Body of pancreas (tissue), 4 donors: ENCODE measurements around the gene ST7L. TPM values are rescaled to one million over a fixed set of nuclear protein-coding genes. Genes with fewer than 3 reads are reported as not detected.
"Not testable (repeated sequence)": the region's sequence is repeated elsewhere in the genome, so short reads cannot be mapped to it uniquely, and the experiment has no call there.

ENCODE experiments used
- ATAC-seq: fragments of 150-250 bp; one replicate; pipeline ENCODE4 v1.9.1; 2016
- DNase-seq, 4 donors: peaks; one replicate each; pipeline ENCODE4 v3.0.0-alpha.2; 2019
- H3K27ac ChIP-seq, 4 donors: fragments of 200-600 bp; sonication (generic); 1 replicate in 3 of 4; 2 replicates in 1 of 4; pipeline versions ENCODE4 v1.5.1 to v1.6.1; 2016 to 2019; ENCODE audit warnings: mild to moderate bottlenecking in 1 of 4, mixed read lengths in 1 of 4, moderate library complexity in 1 of 4
- H3K27me3 ChIP-seq, 2 donors: fragments of 200-600 bp; sonication (generic); one replicate each; pipeline ENCODE4 v1.6.0; 2016; ENCODE audit warnings: mild to moderate bottlenecking in 1 of 2
- H3K36me3 ChIP-seq, 2 donors: fragments of 200-600 bp; sonication (generic); replicated peaks in 1 of 2; 2 replicates each; pipeline ENCODE4 v1.5.1; 2016; ENCODE audit warnings: low read depth in 2 of 2; ENCODE audit not compliant: insufficient read depth in 1 of 2
- H3K4me1 ChIP-seq: fragments of 200-600 bp; sonication (generic); one replicate; pipeline ENCODE4 v1.6.0; 2016
- H3K4me3 ChIP-seq, 2 donors: fragments of 200-600 bp; sonication (generic); 1 replicate in 1 of 2; 2 replicates in 1 of 2; pipeline ENCODE4 v1.5.1; 2016 to 2019
- H3K9me3 ChIP-seq, 3 donors: fragments of 200-600 bp; sonication (generic); 1 replicate in 2 of 3; 2 replicates in 1 of 3; pipeline ENCODE4 v1.5.1; 2016
- CTCF ChIP-seq, 7 experiments: fragments of 450-650 bp in 4 of 7; fragments of 200-600 bp in 3 of 7; sonication (generic) in 3 of 7; IDR thresholded peaks; one replicate each; pipeline ENCODE4 v1.5.1; 2016 to 2019; ENCODE audit warnings: antibody characterized with exemption in 7 of 7
- POLR2A ChIP-seq, 3 donors: fragments of 450-650 bp; IDR thresholded peaks; one replicate each; pipeline ENCODE4 v1.6.1; 2016; ENCODE audit warnings: antibody characterized with exemption in 3 of 3, mild to moderate bottlenecking in 2 of 3
- WGBS, 2 donors: methylation state at CpG; one replicate each; pipeline ENCODE4 v1.1.5; 2017; 5-methylcytosine and 5-hydroxymethylcytosine counted together
- intact Hi-C: fragments of 100-400 bp; cut with DNase I; formaldehyde crosslinking; loops from one replicate; pipeline ENCODE4 v1.15.1; 2023
- total RNA-seq, 2 donors: library from RNA; depleted of rRNA; stranded (reverse); fragments of >200 nt; gene quantifications; one replicate each; pipeline ENCODE4 v1.1.0, GENCODE V29; 2016

Gene ST7L
- total RNA-seq, 2 donors from 2014 or later, result 9.6 to 22.3 TPM

DNA sequence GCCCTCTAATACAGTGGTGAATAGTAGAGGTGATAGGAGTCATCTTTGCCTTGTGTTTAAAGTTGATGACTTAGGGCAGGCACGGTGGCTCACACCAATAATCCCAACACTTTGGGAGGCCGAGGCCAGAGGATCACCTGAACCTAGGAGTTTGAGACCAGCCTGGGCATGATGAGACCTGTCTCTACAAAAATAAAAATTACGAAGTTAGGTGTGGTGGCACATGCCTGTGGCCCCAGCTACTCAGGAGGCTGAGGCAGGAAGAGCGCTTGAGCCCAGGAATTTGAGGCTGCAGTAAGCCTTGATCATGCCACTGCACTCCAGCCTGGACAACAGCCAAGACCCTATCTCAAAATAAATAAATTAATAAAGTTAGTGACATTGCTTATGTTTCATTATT lies 27.3 kb upstream of the ST7L start:
- Histone ChIP-seq H3K27ac (no peak overlapping the region), H3K27me3 (no peaks in the 10 kb centered on the region), H3K4me3 (no peak overlapping the region), H3K36me3 (peaks cover 0 to 3% of the 10 kb centered on the region in 2 donors), H3K9me3 (no peaks in the 10 kb centered on the region), H3K4me1 (peaks cover 4% of the 10 kb centered on the region)
- no peak for TF ChIP-seq CTCF (IDR thresholded peaks at IDR 0.05)
- no peak for TF ChIP-seq POLR2A (IDR thresholded peaks at IDR 0.05)
- DNase-seq (peak in 1 of 4 donors; percentile 15), ATAC-seq (no peak)
- intact Hi-C loops, result no loop called here
- WGBS, 2 donors, result 89 to 95% methylated on average over 4 of the region's 4 CpGs

- Histone ChIP-seq H3K27me3 (no peaks in the 10 kb centered on the region), H3K4me1 (peaks cover 4% of the 10 kb centered on the region), H3K9me3 (no peaks in the 10 kb centered on the region), H3K27ac (no peak overlapping the region), H3K36me3 (no peaks in the 10 kb centered on the region), H3K4me3 (no peak overlapping the region)
- DNase-seq, result no peak
- no peak for ATAC-seq
- WGBS, 2 donors, result 74 to 85% methylated on average over 2 of the region's 2 CpGs
- intact Hi-C loops, result no loop called here
- TF ChIP-seq POLR2A (IDR thresholded peaks at IDR 0.05) (no peak), CTCF (IDR thresholded peaks at IDR 0.05) (no peak)
Measured at GRCh38 chr1:112643080-112643479, 24.1 kb upstream of the ST7L start.

- 84 to 88% methylated on average over 8 to 13 of the region's 23 CpGs for WGBS, 2 donors
- H3K36me3 ChIP-seq, intact Hi-C loops, H3K27me3 ChIP-seq, ATAC-seq, H3K4me3 ChIP-seq, H3K9me3 ChIP-seq, H3K27ac ChIP-seq, DNase-seq: not testable (repeated sequence)
- H3K4me1 ChIP-seq, result peaks cover 20% of the 10 kb centered on the region
Measured at GRCh38 chr1:112640437-112640836, 21.5 kb upstream of the ST7L start.

DNA sequence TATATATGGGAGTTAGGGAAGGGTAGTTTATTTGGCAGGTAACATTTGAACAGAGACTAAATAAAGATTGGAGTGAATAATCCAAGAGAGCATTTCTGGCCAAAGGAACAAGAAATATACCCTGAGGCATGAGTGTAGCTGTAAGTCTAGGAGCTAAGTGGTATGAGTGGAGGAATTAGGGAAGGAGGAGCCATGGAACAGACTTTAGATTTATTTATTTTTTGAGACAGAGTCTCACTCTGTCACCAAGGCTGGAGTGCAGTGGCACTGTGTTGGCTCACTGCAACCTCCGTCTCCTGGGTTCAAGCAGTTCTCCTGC lies 19.1 kb upstream of the ST7L start:
- peak overlapping the region in 1 of 4 donors; percentile 34 for H3K27ac ChIP-seq
- intact Hi-C loops, result no loop called here
- ATAC-seq (no peak), DNase-seq (no peak)
- no peak overlapping the region for H3K4me3 ChIP-seq
- 92 to 100% methylated on average over 1 of the region's 1 CpG for WGBS, 2 donors
- H3K9me3 ChIP-seq, result no peaks in the 10 kb centered on the region
- H3K4me1 ChIP-seq, result peaks cover 39% of the 10 kb centered on the region
- TF ChIP-seq POLR2A (IDR thresholded peaks at IDR 0.05) (no peak), CTCF (IDR thresholded peaks at IDR 0.05) (no peak)
- no peaks in the 10 kb centered on the region for H3K27me3 ChIP-seq
- H3K36me3 ChIP-seq, result no peaks in the 10 kb centered on the region

- no peak for DNase-seq
- Histone ChIP-seq H3K27me3 (no peaks in the 10 kb centered on the region), H3K9me3 (no peaks in the 10 kb centered on the region), H3K4me3 (no peak overlapping the region), H3K36me3 (no peaks in the 10 kb centered on the region), H3K4me1 (peaks cover 39% of the 10 kb centered on the region), H3K27ac (peak overlapping the region; percentile 3 to 50 (median 28))
- no peak for TF ChIP-seq CTCF (IDR thresholded peaks at IDR 0.05)
- no peak for TF ChIP-seq POLR2A (IDR thresholded peaks at IDR 0.05)
- 59 to 80% methylated on average over 4 of the region's 4 CpGs for WGBS, 2 donors
- intact Hi-C loops, result no loop called here
- peak; percentile 60 for ATAC-seq
Measured at GRCh38 chr1:112637254-112638109, 18.5 kb upstream of the ST7L start.
